Naive thymus-derived CD8-positive, alpha-beta T cell (primary cell): ENCODE data around the gene MYADML2. TPM values are rescaled to one million over a fixed set of nuclear protein-coding genes. Genes with fewer than 3 reads are reported as not detected.

Source experiments
- ATAC-seq, 2 donors: fragments of 150-1000 bp; cut with Tn5 transposase in 1 of 2; sonication (Bioruptor Pico), chemical (Tn5 transposase) in 1 of 2; 1 replicate in 1 of 2; 2 replicates in 1 of 2; pipeline ENCODE4 v1.10.0; 2021; ENCODE audit warnings: mild to moderate bottlenecking in 2 of 2, moderate library complexity in 2 of 2
- POLR2A ChIA-PET: fragments of 350-600 bp; sonication (Branson Sonifier 250); formaldehyde crosslinking; loops from one replicate; lab custom pipeline; 2021; ENCODE audit warnings: antibody characterized with exemption; lab: Charles Lee
- DNase-seq, 10 donors: peaks; one replicate each; pipeline versions ENCODE4 v3.0.0 to v3.0.0-alpha.2; 2020 to 2022
- H3K27ac Mint-ChIP-seq, 10 donors: one replicate each; pipeline ENCODE4 v1.8.0; 2020 to 2022; ENCODE audit warnings: mild to moderate bottlenecking in 10 of 10, mixed read lengths in 10 of 10, moderate library complexity in 4 of 10, inconsistent platforms in 1 of 10
- H3K27me3 Mint-ChIP-seq, 5 donors: one replicate each; pipeline ENCODE4 v1.8.0; 2021 to 2022; ENCODE audit warnings: mixed read lengths in 5 of 5
- H3K36me3 Mint-ChIP-seq, 3 donors: one replicate each; pipeline ENCODE4 v1.8.0; 2020 to 2022; ENCODE audit warnings: mixed read lengths in 3 of 3, mild to moderate bottlenecking in 2 of 3, inconsistent platforms in 1 of 3
- H3K4me1 Mint-ChIP-seq, 4 donors: one replicate each; pipeline ENCODE4 v1.8.0; 2021 to 2022; ENCODE audit warnings: mixed read lengths in 4 of 4
- H3K4me3 Mint-ChIP-seq, 10 donors: one replicate each; pipeline ENCODE4 v1.8.0; 2020 to 2022; ENCODE audit warnings: mild to moderate bottlenecking in 10 of 10, mixed read lengths in 10 of 10, moderate library complexity in 6 of 10, inconsistent platforms in 1 of 10
- H3K9me3 Mint-ChIP-seq, 9 donors: one replicate each; pipeline ENCODE4 v1.8.0; 2020 to 2022; ENCODE audit warnings: mixed read lengths in 9 of 9, mild to moderate bottlenecking in 3 of 9, inconsistent platforms in 1 of 9, moderate library complexity in 1 of 9
- polyA plus RNA-seq, 3 donors: library from polyadenylated mRNA; unstranded; fragments of 300-500 nt; fragmentation: Illumina TruSeq; gene quantifications; one replicate each; pipeline ENCODE4 v1.2.3, GENCODE V29; 2021
- total RNA-seq, 8 experiments: library from RNA in 2 of 8; stranded (reverse) in 2 of 8; gene quantifications; one replicate each; pipeline ENCODE4 v1.2.3 and lab custom pipeline; 2021 to 2026

The MYADML2 gene
- total and polyA plus RNA-seq, 5 experiments from 2014 or later, result not detected

DNA sequence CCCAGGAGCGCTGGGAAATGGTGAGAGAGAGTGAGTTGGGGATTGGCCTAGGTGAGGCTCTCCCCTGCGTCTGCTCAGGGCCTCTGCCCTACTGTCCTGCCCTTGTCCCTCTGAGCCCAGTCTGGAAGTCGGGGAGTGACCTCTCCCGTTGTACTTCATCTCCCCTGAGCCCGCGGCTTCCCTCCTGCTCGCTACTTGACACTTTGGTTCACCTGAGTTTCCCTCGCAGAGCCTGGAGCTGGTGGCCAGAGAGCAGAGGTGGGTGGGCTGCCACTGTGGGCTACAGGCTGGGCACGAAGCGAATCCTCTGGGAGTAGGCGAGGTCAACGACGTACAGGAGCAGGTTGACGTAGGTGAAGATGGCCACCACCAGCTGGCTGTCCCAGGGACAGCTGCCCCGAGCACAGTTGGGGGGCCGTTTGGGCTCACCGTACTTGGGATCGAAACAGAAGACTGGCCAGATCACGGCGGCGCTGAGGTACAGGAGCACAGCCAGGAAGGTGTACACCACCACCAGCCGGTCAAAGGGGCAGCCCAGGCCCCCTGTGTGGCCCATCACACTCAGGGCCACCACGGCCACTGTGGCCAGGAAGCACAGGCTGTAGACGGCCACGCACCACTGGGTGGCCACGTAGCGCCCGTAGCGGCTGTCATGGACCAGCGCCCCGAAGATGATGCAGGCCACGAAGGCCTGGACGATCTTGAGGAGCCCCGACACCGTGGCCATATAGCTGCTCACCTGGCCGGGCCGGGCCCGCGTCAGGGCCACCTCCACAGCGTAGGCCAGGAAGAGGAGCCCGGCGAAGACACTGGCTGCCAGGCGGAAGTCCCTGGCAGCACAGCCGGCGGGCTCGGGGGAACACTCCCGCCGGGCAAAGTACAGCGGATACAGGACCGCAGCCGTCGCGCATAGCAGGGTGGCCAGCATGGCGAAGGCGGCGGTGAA lies 6.2 kb downstream of the MYADML2 start:
- no peak overlapping the region for H3K4me3 Mint-ChIP-seq
- DNase-seq (no peak), ATAC-seq (no peak)
- H3K27ac Mint-ChIP-seq, result peak overlapping the region in 2 of 10 donors; percentile 9 to 35
- H3K4me1 Mint-ChIP-seq, result peaks cover 0 to 13% (median under 1%) of the 10 kb centered on the region in 4 donors
- POLR2A ChIA-PET, result interaction anchor here (0.7 to 0.9 kb wide), 2 partner anchors 10 to 13 kb away, joined by 3 read pairs; partner anchors contain the start of gene MAFG
- no peaks in the 10 kb centered on the region for H3K9me3 Mint-ChIP-seq
- no peaks in the 10 kb centered on the region for H3K36me3 Mint-ChIP-seq
- H3K27me3 Mint-ChIP-seq, result peaks cover 0 to 7% (median 0%) of the 10 kb centered on the region in 5 donors

DNA sequence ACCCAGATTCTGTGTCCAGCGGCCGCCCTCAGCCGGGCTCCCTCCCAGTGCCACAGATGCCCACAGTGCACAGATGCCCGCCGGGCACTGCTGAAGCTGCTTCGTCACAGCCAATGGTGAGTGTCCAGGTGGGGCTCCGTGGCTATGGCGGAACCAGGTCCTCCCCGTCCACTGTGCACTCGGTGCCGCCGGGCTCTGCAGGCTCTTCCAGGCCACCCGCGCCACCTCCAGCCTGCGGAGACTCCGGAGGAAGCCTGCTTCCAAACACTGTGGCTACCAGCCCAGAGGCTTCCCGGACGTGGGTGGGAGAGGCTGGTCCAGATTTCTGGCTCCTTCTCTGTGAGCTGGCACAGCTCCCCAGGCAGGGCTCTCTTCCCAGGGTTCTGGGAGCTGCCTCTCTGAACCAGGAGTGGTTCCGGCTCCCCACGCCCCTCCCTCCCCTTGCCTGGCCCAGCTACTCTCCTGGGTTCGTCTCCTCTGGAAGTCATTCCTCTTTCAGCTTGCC lies 7.1 kb downstream of the MYADML2 start:
- Mint-ChIP-seq H3K4me3 (no peak overlapping the region), H3K36me3 (no peaks in the 10 kb centered on the region), H3K27me3 (peaks cover 0 to 7% (median 0%) of the 10 kb centered on the region in 5 donors), H3K4me1 (peaks cover 0 to 16% (median under 1%) of the 10 kb centered on the region in 4 donors), H3K27ac (no peak overlapping the region), H3K9me3 (no peaks in the 10 kb centered on the region)
- POLR2A ChIA-PET, result interaction anchor here (0.7 to 0.9 kb wide), 2 partner anchors 9 to 13 kb away, joined by 3 read pairs; partner anchors contain the start of gene MAFG
- ATAC-seq (no peak), DNase-seq (no peak)

DNA sequence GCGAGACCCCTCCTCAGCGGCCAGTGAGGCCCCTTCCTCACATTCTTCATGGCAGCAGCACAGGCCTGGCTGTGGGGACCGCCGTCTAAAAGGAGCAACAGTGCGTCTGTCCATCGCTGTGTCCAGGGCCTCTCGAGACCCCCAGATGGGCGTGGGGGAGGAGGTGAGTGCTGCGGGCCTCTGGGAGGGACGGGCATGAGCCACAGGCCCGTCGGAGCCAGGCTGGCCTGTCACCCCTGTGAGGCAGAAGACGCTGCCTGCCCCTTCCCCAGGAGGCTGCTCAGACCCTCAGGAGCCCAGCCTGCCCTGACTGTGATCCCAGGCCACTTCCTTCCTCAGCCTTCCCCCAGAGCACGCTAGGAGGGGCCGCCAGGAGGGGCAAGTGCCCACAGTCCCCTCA lies 7.8 kb downstream of the MYADML2 start:
- peaks cover 0 to 7% (median 0%) of the 10 kb centered on the region in 5 donors for H3K27me3 Mint-ChIP-seq
- POLR2A ChIA-PET, result interaction anchor here (1.1 to 1.3 kb wide), 2 partner anchors 11 kb away, joined by 3 to 4 read pairs; partner anchors contain the start of gene MAFG
- no peak overlapping the region for H3K27ac Mint-ChIP-seq
- ATAC-seq (no peak), DNase-seq (no peak)
- H3K4me3 Mint-ChIP-seq, result peak overlapping the region in 1 of 10 donors; percentile 10
- H3K4me1 Mint-ChIP-seq, result peaks cover 0 to 16% (median under 1%) of the 10 kb centered on the region in 4 donors
- no peaks in the 10 kb centered on the region for H3K36me3 Mint-ChIP-seq
- no peaks in the 10 kb centered on the region for H3K9me3 Mint-ChIP-seq

DNA sequence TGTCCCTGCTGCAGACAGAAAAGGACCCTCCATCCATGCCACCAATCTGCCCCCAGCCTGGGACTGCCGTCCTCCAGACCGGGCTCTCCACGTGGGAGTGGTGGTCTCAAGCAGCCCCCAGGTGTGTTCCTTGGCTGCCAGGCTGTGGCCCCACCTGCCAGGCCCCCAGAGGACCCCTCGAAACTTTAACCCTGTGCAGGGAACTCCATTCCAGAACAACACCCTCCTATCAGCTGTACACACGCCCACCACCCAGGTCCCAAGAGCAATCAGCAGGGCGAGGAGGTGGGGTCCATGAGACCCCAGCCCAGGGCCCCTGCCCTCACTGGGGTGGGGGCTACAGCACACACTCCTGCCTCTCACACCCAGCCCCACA lies 11.3 kb downstream of the MYADML2 start:
- H3K27ac Mint-ChIP-seq, result peak overlapping the region in 4 of 10 donors; percentile 11 to 52 (median 24)

DNA sequence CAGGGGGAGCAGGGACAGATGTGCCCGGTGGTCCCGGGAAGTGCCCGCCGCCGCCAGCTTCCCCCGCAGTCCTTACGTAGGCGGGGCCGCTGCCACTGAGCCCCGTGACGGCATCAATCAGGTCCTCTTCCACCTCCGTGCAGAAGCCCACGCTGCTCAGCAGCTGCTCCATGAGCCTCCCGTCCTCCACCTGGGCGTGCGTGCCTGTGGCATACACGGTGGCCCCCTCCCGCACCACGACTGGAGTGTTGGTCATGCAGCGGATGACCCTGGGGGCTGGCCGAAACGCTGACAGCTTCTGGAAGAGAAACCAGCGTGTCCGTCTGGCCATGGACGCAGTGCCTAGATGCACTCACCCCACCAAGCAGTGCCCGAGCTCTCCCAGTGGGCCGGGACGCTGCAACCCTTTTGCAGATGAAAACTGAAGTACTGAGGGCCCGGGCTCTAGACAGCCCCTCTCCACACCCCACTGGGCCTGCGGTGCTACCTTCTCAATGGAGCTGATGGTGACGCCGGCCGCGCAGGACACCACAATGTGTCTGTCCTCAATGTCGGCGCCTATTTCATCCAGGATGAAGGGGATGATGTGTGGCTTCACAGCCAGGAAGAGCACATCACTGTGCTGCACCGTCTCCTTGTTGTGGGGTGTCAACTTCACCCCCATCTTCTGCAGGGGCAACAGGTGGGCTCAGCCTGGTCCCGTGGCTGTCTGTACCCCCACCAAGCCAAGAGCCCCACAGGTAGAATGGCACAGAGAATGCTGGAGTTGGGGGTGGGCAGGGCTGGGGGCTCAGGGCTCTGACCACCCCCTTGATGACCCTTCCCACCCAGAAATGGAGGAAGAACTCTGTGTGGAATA lies 12.0 kb downstream of the MYADML2 start:
- Mint-ChIP-seq H3K4me3 (peak overlapping the region in 6 of 10 donors; percentile 21 to 59 (median 49)), H3K27ac (no peak overlapping the region), H3K4me1 (peaks cover 3 to 22% (median 7%) of the 10 kb centered on the region in 4 donors), H3K36me3 (no peaks in the 10 kb centered on the region), H3K27me3 (peaks cover 0 to 6% (median 3%) of the 10 kb centered on the region in 5 donors), H3K9me3 (no peaks in the 10 kb centered on the region)
- no peak for ATAC-seq
- POLR2A ChIA-PET, result interaction anchor here (0.7 kb wide), 1 partner anchor 43 kb away, joined by 3 read pairs; the partner anchor contains the start of gene ANAPC11
- no peak for DNase-seq

More for the DNA sequence above, 11.3 kb downstream of the MYADML2 start:
- H3K4me1 Mint-ChIP-seq, result peaks cover 3 to 24% (median 7%) of the 10 kb centered on the region in 4 donors
- peak overlapping the region in 7 of 10 donors; percentile 21 to 59 (median 41) for H3K4me3 Mint-ChIP-seq
- no peaks in the 10 kb centered on the region for H3K36me3 Mint-ChIP-seq
- H3K9me3 Mint-ChIP-seq, result no peaks in the 10 kb centered on the region
- peaks cover 0 to 8% (median 3%) of the 10 kb centered on the region in 5 donors for H3K27me3 Mint-ChIP-seq
- ATAC-seq (no peak), DNase-seq (no peak)
- POLR2A ChIA-PET, result interaction anchor here (1.3 to 1.4 kb wide), 2 partner anchors 9 to 10 kb away, joined by 4 to 5 read pairs; no protein-coding TSS in a partner anchor

DNA sequence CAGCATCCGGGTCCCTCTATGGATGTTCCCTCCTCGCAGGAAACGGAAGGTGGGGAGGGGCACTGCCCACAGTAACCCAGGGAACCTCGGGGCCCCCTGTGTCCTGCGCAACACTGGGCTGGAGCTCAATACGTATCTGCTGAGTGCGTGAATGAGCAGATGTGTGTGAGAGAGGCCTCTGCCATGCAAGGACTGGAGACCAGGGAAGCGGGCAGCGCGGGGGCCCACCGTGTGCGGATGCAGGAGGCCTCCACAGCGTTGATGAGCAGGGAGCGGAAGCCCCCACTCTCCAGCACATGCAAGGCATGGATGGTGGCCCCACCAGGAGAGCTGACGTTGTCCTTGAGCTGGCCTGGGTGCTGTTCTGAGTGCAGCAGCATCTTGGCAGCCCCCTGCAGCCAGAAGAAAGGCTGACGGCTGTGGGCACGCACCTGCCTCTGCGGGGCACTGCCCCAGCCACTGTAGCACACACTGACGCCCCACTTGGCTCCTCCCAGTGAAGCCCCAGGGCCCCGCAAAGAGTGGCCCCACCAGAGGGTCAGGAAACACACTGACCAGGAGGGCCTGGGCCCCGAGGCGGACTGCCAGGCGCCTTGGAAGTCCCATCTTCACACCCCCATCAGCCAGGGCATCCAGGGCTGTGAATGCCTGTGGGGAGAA lies 12.8 kb downstream of the MYADML2 start:
- Mint-ChIP-seq H3K4me3 (peak overlapping the region in 2 of 10 donors; percentile 4 to 41), H3K9me3 (no peaks in the 10 kb centered on the region), H3K27me3 (peaks cover 0 to 13% (median 3%) of the 10 kb centered on the region in 5 donors), H3K27ac (peak overlapping the region in 1 of 10 donors; percentile 78), H3K4me1 (peaks cover 3 to 22% (median 7%) of the 10 kb centered on the region in 4 donors), H3K36me3 (no peaks in the 10 kb centered on the region)
- POLR2A ChIA-PET, result interaction anchor here (0.7 to 1.2 kb wide), 2 partner anchors 11 to 42 kb away, joined by 3 read pairs; partner anchors contain the start of gene ANAPC11
- ATAC-seq (no peak), DNase-seq (no peak)

DNA sequence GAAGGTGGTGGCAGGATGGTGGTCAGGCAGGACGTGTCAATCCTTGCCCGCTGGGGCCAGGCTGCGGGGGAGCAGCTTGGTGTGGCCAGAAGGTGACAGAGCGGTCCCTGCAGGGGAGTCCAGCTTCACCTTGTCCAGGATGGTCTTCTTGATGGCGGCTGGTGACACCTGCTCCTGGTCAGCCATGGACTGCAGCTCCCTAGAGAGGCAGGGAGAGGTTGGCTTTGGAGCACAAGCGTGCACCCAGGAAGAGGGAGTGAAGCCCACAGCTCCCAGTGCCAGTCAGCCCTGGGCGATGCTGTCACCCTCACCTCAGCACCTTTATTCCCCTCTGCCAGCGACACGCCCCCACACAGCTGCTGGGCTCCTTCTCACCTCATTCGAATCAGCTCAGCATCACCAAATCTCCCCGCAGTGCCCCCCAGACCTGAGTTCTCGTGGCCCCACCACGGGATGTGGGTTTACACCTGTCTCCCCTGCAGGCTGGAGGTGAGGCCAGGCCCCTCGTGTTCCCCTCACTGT lies 13.8 kb downstream of the MYADML2 start:
- Mint-ChIP-seq H3K36me3 (no peaks in the 10 kb centered on the region), H3K9me3 (no peaks in the 10 kb centered on the region), H3K4me3 (peak overlapping the region in 2 of 10 donors; percentile 27 to 51), H3K4me1 (peaks cover 3 to 23% (median 8%) of the 10 kb centered on the region in 4 donors), H3K27me3 (peaks cover 0 to 21% (median 5%) of the 10 kb centered on the region in 5 donors), H3K27ac (peak overlapping the region in 1 of 10 donors; percentile 89)
- POLR2A ChIA-PET, result interaction anchor here (1.2 kb wide), 1 partner anchor 10 kb away, joined by 3 read pairs; no protein-coding TSS in a partner anchor
- peak in 1 of 2 donors; percentile 51 for ATAC-seq
- DNase-seq, result peak in 4 of 10 donors; percentile 24 to 44 (median 40)

DNA sequence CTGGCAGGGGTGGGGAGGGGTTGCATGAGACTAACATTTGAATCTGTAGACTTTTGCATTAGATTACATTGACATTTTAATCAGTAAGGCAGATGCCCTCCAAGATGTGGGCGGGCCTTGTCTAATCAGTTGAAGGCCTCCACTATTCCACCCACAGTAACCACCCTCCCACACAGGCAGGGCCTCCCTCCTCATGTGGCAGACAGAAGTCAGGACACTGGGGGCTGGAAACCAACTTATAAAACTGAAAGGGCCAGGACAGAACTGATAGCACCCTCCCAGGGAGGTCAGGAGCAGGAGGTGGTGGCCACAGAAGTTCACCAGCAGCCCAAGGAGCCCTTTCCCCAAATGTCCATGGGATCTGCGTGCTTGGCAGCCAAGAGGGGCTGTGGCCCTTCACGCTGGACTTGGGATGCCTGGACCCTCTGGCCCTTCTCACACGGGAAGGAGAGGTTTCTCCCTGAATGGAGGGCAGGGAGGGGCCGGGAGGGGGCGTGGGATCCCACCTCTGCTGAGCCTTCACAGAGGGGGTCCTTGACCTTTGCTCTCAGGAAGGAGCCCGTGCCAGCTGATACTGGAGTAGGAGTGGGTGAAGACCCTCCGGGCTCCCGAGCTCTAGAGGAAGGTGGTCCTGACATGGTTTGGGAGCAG lies 14.6 kb downstream of the MYADML2 start:
- ATAC-seq (no peak), DNase-seq (no peak)
- peak overlapping the region in 1 of 10 donors; percentile 42 for H3K4me3 Mint-ChIP-seq
- no peaks in the 10 kb centered on the region for H3K36me3 Mint-ChIP-seq
- POLR2A ChIA-PET, result no interaction called here
- no peaks in the 10 kb centered on the region for H3K9me3 Mint-ChIP-seq
- H3K27me3 Mint-ChIP-seq, result peaks cover 0 to 21% (median 5%) of the 10 kb centered on the region in 5 donors
- H3K4me1 Mint-ChIP-seq, result peaks cover 3 to 19% (median 7%) of the 10 kb centered on the region in 4 donors
- H3K27ac Mint-ChIP-seq, result no peak overlapping the region

DNA sequence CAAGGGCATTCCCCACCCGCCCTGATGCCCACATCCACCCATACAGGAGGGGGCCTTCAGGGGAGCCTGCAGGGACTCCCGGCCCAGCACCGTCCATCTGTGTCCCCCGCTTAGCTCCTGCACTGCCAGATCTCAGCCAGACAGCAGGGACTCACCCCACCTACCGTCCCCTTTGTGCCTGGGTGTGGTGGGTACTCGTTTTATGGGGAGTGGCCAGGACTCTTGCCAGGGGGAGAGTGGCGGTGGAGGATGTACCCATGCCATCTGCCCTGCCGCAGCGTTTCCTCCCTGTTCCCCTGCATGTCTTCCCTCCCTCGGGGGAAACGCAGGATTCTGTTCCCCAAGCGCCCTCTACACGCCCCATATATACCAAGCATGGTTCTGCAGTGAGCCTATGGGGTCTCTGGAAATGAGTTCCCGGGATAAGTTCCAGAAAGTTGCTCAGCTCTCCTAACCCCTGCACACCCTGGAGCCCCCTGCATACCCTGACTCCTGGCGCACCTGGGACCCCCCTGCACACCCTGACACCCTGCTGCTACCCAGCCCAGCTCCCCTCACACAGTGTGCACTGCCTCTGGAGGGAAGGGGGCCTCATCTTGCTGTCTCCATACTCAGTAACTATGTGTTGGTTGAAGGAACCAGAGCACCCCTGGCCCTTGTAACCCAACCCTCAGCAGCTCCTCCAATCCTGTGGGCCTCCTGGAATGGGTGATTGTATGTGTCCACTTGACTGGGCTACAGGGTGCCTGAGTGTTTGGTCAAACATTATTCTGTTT lies 15.3 kb downstream of the MYADML2 start:
- peak overlapping the region in 1 of 10 donors; percentile 42 for H3K4me3 Mint-ChIP-seq
- H3K4me1 Mint-ChIP-seq, result peaks cover 3 to 18% (median 8%) of the 10 kb centered on the region in 4 donors
- no peak overlapping the region for H3K27ac Mint-ChIP-seq
- ATAC-seq, result no peak
- no peak for DNase-seq
- peaks cover 0 to 21% (median 5%) of the 10 kb centered on the region in 5 donors for H3K27me3 Mint-ChIP-seq
- POLR2A ChIA-PET, result interaction anchor here (1.8 kb wide), 1 partner anchor 60 kb away, joined by 4 read pairs; no protein-coding TSS in a partner anchor
- H3K9me3 Mint-ChIP-seq, result no peaks in the 10 kb centered on the region
- H3K36me3 Mint-ChIP-seq, result no peaks in the 10 kb centered on the region

DNA sequence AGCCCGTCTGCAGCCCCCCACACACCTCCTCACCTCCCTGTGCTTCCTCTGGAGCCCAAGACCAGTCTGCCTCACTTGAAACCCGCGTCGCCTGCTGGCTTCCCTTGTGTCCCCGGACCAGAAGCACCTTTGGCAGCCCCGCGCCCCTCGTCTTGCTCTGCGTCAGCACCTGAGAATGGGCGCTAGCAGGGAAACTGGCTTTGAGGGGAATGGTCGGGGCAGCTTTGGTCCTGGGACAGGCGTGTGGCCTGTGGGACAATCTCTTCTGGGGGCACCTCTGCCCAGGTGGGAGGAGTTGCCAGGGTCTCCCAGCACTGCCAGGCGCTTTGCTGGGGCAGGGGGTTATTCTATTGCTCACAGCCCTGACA lies 15.9 kb downstream of the MYADML2 start:
- Mint-ChIP-seq H3K4me3 (no peak overlapping the region), H3K4me1 (peaks cover 8 to 18% (median 13%) of the 10 kb centered on the region in 4 donors), H3K36me3 (no peaks in the 10 kb centered on the region), H3K9me3 (no peaks in the 10 kb centered on the region), H3K27ac (peak overlapping the region in 1 of 10 donors; percentile 11), H3K27me3 (peaks cover 0 to 21% (median 5%) of the 10 kb centered on the region in 5 donors)
- ATAC-seq (no peak), DNase-seq (no peak)
- POLR2A ChIA-PET, result interaction anchor here (0.7 to 1.8 kb wide), 3 partner anchors 9 to 61 kb away, joined by 3 to 4 read pairs (median 3); no protein-coding TSS in a partner anchor
